HG03064 (cell line): ENCODE measurements around the gene SAMD10.
"Not testable (repeated sequence)": the region's sequence is repeated elsewhere in the genome, so short reads cannot be mapped to it uniquely, and the experiment has no call there.

Source experiments
- ATAC-seq: cut with Tn5 transposase; IDR thresholded peaks from one replicate; pipeline ENCODE4 v1.9.1; 2021; ENCODE audit warnings: low read depth; ENCODE audit not compliant: unreplicated experiment

Gene SAMD10

DNA sequence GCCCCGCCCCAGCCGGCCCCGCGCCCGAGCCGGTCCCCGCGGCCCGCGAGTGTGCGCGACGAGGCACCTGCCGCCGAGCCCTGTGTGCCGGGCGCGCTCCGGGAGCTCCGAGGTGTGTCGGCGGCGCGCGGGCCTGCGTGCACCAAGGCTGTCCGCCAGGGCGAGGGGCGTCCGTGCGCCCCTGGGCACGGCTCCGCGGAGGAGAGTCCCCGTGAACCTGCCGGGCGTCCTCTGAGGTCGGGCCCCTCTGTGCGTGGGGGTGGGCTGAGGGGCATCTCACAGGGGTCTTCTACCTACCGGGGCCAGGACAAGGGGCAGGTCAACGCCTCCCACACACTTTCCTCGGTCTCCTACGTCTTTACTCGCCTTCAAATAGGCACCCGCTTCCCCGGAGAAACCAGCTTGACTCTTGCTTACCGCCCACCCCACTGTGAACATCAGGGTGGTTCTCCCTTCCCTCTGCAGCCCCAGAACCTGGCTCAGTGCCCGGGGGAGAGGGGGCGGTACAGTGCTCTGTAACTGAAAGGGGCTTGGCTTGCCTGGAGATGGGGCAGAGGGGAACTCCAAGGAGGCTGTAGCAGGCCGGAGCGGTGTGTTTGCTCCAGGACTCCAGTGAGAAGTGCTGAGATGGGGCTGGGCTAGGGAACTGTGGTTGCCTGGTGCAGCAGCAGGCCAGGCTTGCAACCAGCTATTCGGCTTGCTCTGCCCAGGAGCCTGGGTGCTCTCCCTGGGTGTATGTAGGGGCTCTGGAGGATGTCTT is at the start of gene SAMD10:
Gene SAMD10 (minus strand): TSS at position 86 of the 760 bp plus-strand sequence. CDS start 175 bp downstream, outside the sequence.
- ATAC-seq: no peak

DNA sequence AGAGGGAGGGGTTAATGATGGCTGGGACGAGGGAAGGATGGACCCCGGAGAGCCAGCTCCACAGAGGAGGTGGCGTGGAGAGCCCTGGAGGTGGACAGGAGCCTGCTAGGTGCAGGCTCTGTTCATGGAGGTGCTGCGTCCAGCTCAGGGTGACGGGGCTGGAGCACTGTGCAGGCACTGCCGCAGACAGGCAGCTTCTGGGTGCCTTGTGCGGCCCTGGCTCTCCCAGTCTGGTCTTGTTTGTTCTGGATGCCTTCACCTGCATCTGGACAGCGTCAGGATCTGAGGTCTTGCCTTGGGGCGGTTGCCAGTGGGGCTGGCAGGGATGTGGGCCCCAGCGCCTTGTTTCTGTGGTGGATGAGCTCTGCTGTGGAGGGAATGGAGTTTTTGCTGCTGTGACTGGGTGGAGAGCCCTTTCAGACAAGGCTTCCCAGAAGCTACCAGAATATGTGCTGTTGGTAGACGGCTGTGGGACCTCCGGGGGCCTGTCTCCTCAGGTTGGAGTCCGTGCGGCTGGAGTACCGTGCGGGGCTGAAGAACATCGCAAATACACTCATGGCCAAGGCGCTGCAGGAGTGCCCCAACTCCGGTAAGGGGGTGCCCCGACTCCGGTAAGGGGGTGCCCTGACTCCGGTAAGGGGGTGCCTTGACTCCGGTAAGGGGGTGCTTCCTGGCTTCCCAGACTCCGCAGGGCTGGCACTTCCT is 48.7 kb upstream of the SAMD10 start:
- ATAC-seq: no peak

GRCh38 chr20:64025826-64026412 is 46.5 kb upstream of the SAMD10 start:
- no peak for ATAC-seq

DNA sequence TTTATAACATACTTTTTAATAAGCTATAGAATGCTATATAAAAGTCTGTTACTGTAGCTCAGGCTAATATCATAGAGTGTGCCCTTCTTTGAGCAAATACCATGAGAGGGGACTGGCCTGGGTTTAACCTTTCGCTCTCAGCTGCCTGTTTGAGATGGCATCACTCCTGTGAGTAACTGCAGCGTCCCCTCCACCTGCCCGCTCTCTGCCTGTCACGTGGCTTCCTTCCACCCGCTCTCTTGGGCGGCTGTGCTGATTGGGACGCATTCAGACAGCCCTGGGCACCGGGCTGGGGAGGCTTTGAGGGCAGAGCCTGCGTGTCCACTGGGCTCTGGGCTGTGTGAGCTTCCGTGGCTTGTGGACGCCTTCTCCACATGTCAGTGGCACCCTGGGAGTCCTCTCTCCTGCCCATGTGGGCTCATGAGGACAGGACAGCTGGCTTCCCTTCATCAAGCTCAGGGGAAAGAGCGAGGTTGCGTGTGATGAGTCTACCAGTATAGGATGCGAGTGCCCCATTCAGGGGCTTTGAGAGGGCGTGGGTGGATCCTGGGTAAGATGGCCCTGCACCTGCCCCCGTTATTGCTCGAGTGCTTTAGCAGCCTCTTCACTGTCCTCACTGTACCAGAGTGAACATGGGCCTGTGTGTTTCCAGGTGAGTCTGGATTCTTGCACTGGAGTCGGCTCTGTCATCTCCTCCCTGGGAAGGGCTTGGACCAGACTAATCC is 45.8 kb upstream of the SAMD10 start:
- no peak for ATAC-seq

DNA sequence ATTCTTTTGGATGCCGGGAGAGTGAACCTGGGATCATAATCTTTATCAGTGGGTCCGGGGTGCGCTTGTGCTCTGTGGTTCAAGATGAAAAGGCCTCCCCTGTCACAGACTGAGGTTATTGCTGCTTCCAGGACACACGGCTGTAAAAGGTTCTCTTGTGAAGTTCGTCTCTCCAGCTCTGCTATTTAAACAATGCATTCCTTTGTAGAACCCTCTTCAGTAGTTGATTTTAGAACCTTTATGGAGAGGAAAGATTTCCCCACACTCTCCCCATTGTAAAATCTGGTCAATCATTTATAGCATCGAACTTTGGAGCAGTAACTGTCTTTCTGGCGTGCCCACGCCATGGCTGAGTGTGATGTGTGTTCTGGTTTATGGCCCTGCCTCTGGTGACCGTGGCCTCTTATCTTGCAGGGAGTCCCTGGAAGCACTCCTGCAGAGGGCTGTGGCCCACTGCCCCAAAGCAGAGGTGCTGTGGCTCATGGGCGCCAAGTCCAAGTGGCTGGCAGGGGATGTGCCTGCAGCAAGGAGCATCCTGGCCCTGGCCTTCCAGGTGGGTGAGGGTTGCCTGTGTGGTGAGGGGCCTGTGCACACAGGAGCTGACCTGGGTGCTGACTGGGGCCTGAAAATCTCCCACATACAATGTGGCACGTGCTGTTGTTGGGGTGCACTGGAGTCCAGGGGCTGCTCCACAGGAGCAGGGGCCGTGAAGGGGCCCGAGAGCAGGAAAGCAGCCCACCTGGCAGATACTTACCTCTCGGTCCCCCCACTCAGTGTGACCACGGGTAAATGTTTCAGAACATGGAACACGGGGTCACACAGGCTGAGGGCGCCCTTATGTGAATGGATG is 44.9 kb upstream of the SAMD10 start:
- no peak for ATAC-seq

DNA sequence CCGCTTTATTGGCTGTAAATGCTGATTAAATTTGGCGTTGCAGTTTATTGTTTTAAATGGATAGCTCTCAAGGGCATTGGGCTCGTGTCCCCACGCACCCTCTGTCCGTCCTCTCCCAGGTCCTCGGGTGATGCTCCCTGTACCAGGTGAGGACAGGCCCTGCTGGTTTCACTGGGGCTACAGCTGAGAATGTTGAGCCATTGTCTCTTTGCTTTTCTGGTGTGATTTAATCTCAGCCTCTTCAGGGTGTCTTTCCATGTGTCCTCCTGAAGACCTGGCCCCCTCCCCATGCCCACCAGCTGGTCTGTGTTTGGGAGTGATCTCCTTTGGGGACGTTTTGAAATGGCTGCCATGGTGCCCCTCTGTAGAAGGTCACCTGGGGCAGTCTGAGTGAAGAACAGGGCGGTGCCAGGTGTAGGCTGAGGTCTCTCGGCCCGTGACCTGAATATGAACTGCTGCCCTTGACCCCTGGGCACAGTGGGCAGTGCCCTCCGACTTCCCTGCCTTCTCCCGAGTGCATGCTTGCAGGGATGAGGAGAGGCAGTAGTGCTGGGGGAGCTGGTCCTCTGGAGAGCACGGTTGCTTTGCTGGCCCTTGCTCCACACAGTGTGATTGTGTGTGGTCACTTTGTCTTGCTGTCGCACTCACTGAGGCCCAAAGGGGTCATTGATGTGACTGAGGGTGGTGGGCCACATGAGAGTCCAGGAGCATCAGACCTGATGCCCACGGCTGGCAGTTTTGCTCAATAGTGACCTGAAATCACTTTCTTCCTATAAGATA is 44.1 kb upstream of the SAMD10 start:
- ATAC-seq: no peak

DNA sequence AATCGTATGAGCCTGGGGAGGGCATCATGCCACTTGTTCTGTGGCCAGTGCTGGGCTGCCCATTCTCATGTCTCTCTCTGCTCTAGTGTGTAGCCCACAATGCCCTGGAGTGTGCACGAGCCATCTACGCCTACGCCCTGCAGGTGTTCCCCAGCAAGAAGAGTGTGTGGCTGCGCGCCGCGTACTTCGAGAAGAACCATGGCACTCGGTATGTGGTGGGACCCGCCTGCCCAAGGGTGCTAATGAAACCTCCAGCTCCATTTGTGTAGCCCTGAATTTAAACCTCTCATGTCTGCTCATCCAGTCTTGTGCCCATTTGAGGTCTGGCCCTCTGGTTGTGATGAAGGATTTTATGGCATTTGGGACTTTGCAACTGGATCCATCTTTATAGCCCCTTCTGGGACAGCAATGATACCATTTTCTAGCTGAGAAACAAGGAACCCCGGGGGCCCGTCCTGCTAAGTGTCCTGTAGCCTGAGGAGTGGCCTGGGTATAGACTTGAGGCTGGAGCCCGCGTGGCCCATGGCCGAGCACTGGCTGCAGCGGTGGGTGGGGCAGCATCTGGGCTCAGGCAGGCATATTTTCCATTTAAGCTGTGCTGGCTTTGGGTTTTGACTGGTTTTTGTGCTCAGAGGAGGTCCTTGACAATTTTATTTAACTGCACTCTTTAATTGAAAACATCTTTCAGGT is 43.4 kb upstream of the SAMD10 start:
- ATAC-seq: no peak

- ATAC-seq: no peak
Measured at GRCh38 chr20:64021124-64021975, 41.9 kb upstream of the SAMD10 start.

- ATAC-seq: no peak
Measured at GRCh38 chr20:64015635-64016034, 36.2 kb upstream of the SAMD10 start.

DNA sequence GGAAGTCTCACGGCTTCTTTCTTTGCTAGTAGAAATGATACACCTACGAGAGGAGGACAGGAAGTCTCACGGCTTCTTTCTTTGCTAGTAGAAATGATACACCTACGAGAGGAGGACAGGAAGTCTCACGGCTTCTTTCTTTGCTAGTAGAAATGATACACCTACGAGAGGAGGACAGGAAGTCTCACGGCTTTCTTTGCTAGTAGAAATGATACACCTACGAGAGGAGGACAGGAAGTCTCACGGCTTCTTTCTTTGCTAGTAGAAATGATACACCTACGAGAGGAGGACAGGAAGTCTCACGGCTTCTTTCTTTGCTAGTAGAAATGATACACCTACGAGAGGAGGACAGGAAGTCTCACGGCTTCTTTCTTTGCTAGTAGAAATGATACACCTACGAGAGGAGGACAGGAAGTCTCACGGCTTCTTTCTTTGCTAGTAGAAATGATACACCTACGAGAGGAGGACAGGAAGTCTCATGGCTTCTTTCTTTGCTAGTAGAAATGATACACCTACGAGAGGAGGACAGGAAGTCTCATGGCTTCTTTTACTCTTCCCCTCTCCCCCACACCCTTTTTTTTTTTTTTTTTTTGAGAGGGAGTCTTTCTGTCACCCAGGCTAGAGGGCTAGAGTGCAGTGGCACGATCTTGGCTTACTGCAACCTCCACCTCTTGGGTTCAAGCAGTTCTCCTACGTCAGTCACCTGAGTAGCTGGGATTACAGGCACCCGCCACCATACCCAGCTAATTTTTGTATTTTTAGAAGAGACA is 33.1 kb upstream of the SAMD10 start:
- not testable (repeated sequence) for ATAC-seq

GRCh38 chr20:64011366-64011779 is 31.9 kb upstream of the SAMD10 start:
- no peak for ATAC-seq

GRCh38 chr20:64010711-64011237 is 31.3 kb upstream of the SAMD10 start:
- ATAC-seq: no peak

GRCh38 chr20:64009811-64010387 is 30.5 kb upstream of the SAMD10 start:
- ATAC-seq: no peak

- ATAC-seq: no peak
Measured at GRCh38 chr20:64006902-64007301, 27.5 kb upstream of the SAMD10 start.

- ATAC-seq: no peak
Measured at GRCh38 chr20:64006490-64006889, 27.0 kb upstream of the SAMD10 start.

- no peak for ATAC-seq
Measured at GRCh38 chr20:64005394-64005793, 26.0 kb upstream of the SAMD10 start.
